GM06990 (cell line): ENCODE data around the gene ZNF592.
A peak's percentile ranks its signal among the peaks of the same experiment; 100 is the strongest.

ENCODE experiments used
- DNase-seq: peaks from one replicate; pipeline ENCODE4 v3.0.0-alpha.2; 2011; ENCODE audit not compliant: insufficient read length; ENCODE audit errors: extremely low read depth
- H3K27me3 ChIP-seq: replicated peaks from 2 replicates; pipeline ENCODE4 v1.6.0; 2011; ENCODE audit warnings: low read length; ENCODE audit not compliant: control insufficient read depth, insufficient read depth
- H3K36me3 ChIP-seq: 2 replicates; pipeline ENCODE4 v1.5.1; 2011; ENCODE audit warnings: low read length; ENCODE audit not compliant: control insufficient read depth, insufficient read depth
- H3K4me3 ChIP-seq: replicated peaks from 2 replicates; pipeline ENCODE4 v1.5.1; 2011; ENCODE audit warnings: low read depth, mild to moderate bottlenecking, control low read depth, low read length
- CTCF ChIP-seq: IDR thresholded peaks from 2 replicates; pipeline ENCODE4 v1.5.1; 2011; ENCODE audit warnings: low read length, control low read depth, mild to moderate bottlenecking, inconsistent platforms; ENCODE audit not compliant: insufficient read depth, poor library complexity, severe bottlenecking

Gene ZNF592

GRCh38 chr15:84818261-84819131 lies 70.1 kb downstream of the ZNF592 start:
- Histone ChIP-seq H3K27me3 (no peaks in the 10 kb centered on the region; the same call in 1 of the 2 replicates), H3K36me3 (no peaks in the 10 kb centered on the region), H3K4me3 (no peak overlapping the region)
- TF ChIP-seq CTCF = no peak
- no peak for DNase-seq

- Histone ChIP-seq H3K36me3 (no peaks in the 10 kb centered on the region), H3K4me3 (no peak overlapping the region), H3K27me3 (no peaks in the 10 kb centered on the region; the same call in 1 of the 2 replicates)
- no peak for DNase-seq
- no peak for TF ChIP-seq CTCF
Observed at GRCh38 chr15:84819291-84819768, 70.9 kb downstream of the ZNF592 start.

GRCh38 chr15:84819791-84820190 lies 71.4 kb downstream of the ZNF592 start:
- no peak for TF ChIP-seq CTCF
- no peaks in the 10 kb centered on the region for H3K36me3 ChIP-seq
- no peaks in the 10 kb centered on the region; the same call in 1 of the 2 replicates for H3K27me3 ChIP-seq
- DNase-seq = no peak
- H3K4me3 ChIP-seq = no peak overlapping the region

- DNase-seq = no peak
- TF ChIP-seq CTCF = peak; percentile 9
- Histone ChIP-seq H3K27me3 (no peaks in the 10 kb centered on the region; the same call in 1 of the 2 replicates), H3K36me3 (no peaks in the 10 kb centered on the region), H3K4me3 (no peak overlapping the region)
Observed at GRCh38 chr15:84821501-84822021, 73.2 kb downstream of the ZNF592 start.

GRCh38 chr15:84822653-84823281 lies 74.4 kb downstream of the ZNF592 start:
- DNase-seq = no peak
- no peak for TF ChIP-seq CTCF

More at GRCh38 chr15:84822653-84823281, 74.4 kb downstream of the ZNF592 start:
- Histone ChIP-seq H3K27me3 (no peaks in the 10 kb centered on the region; the same call in 1 of the 2 replicates), H3K36me3 (no peaks in the 10 kb centered on the region), H3K4me3 (no peak overlapping the region)
